ENCODE measurements around the gene MICU2.

MICU2 gene, protein sequence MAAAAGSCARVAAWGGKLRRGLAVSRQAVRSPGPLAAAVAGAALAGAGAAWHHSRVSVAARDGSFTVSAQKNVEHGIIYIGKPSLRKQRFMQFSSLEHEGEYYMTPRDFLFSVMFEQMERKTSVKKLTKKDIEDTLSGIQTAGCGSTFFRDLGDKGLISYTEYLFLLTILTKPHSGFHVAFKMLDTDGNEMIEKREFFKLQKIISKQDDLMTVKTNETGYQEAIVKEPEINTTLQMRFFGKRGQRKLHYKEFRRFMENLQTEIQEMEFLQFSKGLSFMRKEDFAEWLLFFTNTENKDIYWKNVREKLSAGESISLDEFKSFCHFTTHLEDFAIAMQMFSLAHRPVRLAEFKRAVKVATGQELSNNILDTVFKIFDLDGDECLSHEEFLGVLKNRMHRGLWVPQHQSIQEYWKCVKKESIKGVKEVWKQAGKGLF

DNA sequence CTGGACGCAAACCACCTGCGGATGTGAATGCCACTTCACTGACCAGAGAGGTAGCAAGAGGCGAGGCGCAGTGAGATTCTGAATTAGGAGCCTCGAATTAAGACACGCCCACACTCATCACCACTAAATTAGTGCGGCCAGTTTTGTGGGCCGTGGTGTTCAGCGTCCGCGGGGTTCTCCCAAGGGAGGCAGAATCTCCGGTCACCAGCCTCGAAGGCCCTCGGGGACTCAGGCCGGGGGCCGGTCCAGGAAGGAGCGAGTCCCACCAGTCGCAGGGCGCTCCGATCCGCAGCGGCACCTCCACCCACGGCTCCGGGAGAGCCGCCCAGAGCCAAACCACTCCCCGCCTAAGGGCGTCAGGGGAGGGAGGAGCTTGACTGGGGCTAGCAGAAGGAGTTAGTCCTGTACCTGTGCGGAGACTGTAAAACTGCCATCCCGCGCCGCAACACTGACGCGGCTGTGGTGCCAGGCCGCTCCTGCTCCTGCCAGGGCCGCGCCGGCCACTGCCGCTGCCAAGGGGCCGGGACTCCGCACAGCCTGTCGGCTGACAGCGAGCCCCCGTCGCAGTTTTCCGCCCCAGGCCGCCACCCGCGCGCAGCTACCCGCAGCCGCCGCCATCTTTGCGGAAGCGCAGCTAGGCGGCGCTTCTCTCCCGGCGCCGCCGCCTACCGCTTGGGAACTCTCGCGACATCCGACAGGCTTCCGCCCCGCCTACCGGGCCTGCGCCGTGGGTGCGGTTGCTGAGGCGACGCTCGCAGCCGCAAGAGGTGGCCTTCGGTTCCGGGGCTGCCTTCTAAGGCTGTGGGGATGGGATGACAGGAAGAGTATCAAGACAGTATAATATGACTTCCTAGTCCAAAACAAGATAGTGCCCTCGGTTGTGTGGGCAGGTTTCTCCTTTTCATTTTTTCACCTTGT lies at the start of gene MICU2:
MICU2 (minus strand) TSS at position 640 of the 918 bp plus-strand sequence; CDS start at position 618, 22 bp downstream.
- peak; percentile 97 for DNase-seq (ENCODE audit: low read depth, low spot score)

DNA sequence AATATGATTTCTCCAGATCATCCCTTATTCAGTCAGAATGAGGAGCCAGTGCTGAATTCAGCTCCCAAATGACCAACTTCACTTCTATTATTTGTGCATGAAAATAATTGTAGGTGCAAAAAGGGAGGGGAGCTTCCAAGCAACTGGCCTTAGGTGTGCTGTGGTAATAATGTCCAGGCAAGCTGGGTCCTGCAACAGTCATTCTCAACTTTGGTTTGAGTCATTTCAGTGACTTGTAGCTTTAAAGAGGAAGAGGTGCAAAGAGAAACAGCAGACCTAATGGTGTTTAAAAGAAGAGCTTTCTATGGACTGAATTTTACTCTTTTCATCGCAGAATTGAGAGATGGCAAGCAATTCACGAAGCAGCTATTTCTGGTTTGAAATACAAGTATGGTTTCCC lies 37.7 kb upstream of the MICU2 start:
- no peak for DNase-seq (ENCODE audit: low read depth, low spot score)

DNA sequence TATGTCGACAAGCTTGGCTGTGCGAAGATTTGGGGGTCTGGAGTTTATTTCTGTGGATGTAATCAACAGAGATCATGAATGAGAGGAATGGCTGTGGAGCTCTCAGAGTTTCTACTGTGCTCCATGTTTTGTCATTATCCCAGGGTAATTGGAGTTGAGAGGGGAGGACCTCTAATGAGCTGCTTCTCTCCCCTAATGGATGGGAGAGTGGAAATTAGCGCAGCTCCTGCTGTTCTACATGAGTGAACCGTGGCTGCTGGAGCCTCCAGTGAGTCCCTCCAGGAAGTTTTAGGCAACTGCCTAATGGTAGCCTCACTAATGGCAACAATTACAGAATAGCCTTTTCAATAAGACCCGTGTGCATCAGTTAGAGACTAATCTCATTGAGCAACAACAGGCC lies 35.6 kb upstream of the MICU2 start:
- no peak for DNase-seq (ENCODE audit: low read depth, low spot score)

DNA sequence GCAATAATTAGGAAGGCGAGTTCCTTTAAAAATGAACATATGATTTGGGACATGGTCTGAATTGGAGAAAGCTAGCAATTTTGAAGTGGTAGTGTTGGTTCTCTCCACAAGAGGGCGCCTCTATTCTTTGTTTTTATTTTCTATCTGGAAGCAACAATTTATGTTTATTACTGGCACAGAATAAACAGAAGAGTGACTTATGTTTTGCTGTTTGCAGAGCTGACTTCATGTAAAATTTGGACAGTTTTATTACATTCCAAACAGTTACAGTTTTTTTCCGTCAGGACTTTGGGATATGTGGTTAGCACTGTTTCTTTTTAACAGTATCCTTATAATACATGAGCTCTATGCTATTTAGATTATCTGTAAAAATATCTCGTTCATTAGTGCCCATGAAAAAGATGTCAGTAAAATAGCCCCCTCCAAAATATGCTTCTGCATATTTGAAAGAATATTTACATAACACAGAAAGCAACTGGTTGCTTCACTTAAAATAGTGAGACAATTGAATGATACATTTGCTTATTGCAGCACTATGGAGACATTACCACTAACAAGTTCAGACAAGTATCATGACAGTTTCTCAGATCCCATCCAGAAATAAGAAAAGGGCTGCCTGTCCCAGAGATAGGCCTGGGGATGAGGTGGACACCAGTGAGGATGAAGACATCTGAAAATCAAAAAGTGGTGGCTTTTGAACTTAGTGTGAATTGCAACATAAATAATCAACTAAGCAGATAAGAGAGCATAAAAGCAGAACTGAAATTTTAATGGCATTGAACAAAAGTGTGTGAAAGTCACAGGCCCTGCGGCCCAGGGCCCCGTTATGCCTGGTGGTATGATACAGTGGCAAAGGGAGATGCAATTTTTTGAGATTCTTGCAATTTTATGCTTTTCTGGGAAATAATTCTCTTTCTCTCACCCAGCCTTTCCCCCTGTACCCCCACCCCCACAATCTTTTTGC lies 34.6 kb upstream of the MICU2 start:
- peak; percentile 36 for DNase-seq (ENCODE audit: low read depth, low spot score)

DNA sequence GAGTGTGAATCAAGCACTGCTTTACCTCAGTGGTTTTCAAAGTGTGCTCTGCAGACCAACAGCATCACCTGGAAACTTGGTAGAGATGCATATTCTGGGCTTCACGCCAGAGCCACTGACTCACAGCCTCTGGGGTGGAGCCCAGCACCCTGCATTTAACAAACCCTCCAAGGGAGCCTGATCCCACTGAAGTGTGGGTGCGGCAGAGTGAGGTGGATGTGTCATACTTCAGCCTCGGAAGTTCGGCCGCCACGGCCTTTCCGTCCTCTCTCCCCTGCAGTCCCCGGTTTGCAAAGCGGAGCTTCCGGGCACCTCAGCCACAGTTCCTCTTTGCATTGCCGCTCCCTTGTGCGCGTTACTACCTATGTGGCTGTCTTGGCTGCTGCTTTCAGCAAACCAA lies 33.3 kb upstream of the MICU2 start:
- DNase-seq (ENCODE audit: low read depth, low spot score): no peak

DNA sequence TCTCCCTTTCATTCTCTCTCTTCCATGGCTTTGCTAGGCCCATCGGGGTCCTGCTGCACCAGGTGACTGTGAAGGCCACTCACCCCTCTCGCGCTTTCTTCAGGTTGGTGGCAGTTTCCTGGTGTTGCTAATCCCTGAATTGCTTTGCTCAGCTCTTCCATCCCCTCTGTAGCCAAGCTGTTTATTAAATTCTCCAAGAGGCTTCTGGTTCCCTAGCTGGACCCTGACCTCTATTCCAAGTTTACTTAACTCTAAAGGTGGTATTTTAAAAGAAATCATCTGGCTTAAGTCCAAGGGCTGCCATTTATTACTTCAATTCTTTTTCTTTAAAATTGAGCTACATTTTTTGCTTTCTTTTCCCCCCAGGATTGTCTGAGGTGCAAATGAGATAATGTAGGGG lies 32.7 kb upstream of the MICU2 start:
- no peak for DNase-seq (ENCODE audit: low read depth, low spot score)

DNA sequence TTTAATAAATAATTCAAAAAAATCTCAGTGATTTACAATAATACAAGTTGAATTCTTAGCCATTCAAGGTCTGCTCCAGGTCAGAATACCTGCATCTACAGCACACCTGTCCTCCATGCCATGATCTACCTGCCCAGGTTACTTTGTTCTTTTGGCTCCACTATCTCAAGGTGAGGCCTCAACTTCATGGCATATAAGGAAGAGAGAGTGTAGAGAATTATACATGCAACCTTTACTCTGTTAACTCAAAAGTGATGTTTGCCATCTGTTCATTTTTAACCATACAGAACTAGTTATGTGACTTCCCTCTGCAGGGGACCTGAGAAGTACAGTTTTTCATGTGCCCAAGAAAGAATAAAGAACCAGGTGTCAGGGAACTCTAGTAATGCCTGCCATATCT lies 28.2 kb upstream of the MICU2 start:
- no peak for DNase-seq (ENCODE audit: low read depth, low spot score)

DNA sequence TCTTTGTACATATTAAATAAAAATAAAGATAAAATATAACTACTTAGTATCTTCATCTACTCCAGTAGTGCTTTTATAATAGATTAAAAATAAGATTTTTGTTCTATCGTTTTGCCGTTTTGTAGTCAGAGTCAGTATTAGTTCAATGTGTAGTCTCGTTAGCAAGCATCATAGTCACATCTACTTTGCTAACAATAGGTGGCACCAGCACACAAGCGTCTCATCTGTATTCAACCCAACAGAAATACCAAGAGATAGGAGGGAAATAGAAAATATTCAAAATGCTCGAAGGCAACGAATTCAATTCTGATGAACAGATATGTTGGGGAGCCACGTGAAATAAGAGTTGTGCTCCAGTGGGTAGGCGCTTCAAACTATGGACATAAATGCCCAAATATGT lies 21.4 kb upstream of the MICU2 start:
- no peak for DNase-seq (ENCODE audit: low read depth, low spot score)

DNA sequence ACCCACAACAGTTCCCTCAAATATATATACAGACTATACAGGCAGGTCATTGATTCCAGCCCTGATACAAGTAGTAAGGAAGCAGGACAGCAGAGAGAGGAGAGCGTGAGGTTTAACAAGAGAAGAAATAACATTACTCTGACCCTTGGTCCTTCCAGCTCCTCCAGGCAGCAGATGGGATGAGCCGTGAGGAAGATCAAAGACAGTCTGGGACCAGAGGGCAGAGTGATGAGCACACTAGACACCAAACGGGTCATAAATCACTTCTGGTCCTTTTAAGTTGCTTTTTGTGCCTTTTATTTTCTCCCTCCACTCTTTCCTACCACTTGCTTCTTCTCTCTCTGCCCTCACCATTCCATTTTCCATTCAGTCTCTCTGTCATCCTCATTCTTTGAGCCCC lies 16.9 kb upstream of the MICU2 start:
- no peak for DNase-seq (ENCODE audit: low read depth, low spot score)

DNA sequence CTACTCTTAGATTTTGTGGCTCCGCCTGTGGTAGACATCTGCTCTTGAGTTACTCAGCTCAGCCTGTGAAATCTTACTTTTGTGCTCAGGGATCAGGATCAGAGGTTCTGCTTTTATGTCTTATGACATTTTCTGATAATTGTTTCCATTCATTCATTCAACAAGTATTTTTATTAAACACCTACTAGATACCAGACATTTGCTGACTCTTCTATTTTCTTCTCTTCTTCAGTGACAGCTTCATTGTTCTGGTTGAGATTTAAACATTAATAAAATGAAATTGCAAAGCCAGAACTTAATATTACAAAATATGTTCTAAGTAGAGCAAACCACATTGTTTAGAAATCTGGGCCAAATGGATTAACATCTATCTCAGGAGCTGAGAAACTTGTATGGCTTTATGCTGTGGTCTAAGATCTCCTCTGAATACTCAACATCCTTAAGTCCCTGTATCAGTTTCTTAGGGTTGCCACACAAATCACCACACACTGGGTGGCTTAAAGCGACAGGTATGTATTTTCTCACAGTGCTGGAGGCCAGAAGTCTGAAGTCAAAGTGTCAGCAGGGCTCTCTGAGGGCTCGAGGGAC lies 15.8 kb upstream of the MICU2 start:
- DNase-seq (ENCODE audit: low read depth, low spot score): no peak

DNA sequence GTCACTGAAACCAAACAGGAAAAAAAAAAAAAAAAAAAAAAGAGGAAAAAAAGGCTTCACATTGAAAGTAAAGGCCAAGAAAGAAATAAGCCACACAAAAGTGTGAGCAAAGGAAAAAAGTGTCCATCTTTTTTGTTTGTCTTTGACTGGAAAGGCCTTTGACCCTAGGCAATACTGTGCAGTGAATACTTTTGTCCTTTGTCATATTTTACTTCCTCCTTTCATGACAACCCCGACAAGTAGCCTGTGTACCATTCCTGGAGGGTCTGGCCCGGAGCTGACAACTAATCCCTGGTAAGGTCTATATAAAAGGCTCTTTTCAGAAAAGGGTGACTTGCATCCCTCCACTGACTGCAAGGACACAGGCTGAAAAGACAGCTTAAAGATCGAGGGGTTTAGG lies 12.9 kb upstream of the MICU2 start:
- DNase-seq (ENCODE audit: low read depth, low spot score): no peak

DNA sequence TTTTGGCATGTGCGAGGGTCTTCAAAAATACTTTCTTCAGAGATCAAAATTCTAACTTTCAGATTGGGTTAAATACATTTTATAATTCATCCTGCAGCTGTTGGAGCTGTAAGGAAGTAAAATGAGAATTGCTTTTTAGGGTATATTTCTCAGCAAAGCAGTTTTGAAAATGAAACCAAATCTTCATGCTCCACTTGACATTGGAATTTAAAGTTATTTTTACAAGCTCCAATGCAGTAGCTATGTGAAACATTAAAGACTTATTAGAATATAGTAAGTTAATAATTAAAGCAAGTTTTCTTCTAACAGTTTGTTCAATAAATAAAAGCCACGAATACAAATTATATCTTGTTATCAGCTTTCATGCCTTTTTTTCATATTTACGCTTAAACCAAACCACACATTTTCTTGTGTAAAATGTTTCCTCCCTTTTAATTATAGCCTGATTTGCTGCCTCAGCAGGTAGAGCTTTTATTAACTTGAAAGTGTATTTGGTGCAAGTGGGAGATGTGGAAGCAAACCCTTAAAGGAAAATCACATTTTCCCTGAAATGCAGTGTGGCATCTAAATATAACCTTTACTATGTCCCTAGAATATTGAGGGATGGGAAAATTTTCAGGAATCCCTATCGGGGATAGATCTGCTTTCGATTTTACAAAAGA lies 12.4 kb upstream of the MICU2 start:
- DNase-seq (ENCODE audit: low read depth, low spot score): no peak

DNA sequence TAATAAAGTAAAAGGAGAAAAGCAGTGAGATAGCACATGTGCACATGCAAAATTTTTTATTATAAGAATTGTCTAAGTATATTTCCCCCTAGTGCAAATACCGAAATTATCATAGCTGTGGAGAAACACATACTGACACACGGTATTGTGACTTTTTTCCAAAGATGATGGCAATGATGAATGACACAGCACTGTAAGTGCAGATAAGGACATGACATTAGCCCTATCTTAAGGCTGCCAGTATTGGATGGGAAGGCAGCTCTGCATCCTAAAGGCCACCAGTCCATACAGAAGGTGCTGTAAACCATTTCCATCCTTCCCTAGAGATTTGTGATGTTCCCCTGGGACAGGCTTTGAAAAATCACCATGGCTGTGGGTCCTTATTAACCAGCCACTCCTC lies 11.5 kb upstream of the MICU2 start:
- no peak for DNase-seq (ENCODE audit: low read depth, low spot score)

DNA sequence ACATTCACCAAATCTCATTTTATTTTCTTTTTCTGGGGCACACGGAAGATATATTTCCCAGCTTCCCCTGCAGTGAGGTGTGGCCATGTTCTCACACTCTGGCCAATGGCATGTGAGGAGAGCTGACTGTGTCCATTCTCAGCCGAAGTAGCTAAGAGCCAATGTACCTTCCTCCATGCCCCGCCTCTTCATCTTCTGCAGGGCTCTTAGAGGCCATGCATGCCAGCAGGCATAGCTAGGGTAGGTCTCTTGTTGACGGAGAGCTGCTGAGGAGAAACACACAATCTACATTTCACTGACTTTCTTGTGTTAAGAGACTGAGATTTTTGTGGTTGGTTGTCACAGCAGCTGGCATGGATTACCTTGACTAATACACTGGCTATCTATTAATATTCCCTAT lies 9.8 kb upstream of the MICU2 start:
- DNase-seq (ENCODE audit: low read depth, low spot score): no peak

DNA sequence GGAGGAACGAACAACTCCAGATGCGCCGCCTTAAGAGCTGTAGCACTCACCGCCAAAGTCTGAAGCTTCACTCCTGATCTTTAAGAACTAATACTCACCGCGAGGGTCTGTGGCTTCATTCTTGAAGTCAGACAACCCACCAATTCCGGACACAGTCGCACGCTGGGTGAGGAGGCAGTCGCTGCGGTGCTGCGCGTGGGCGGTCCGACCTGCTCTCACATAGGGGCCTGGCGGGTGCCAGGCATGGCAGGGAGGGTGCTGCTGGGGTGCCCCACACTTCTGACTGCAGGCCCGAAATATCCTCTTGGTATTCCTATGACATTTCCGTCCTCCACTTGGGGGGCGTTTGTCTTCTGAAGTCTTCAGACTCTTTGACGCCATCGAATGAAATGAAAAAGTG lies 7.4 kb upstream of the MICU2 start:
- DNase-seq (ENCODE audit: low read depth, low spot score): no peak

DNA sequence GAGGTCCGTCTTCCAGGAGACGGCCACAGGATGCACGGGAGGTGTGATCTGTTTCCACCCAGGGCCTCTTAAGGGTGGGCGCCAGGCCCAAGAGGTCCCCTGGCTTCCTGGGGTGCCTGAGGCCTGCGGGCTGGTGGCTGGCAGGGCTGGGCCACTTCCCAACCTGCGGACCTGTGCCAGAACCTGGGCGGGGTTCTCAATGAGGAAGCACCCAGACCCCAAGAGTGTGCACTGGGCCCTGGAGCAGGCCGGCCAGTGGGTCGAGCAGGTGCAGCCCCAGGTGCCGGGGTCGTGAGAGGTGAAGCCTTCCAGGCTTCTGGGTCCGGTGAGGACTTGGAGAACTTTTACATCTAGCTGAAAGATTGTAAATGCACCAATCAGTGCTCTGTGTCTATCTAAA lies 6.7 kb upstream of the MICU2 start:
- DNase-seq (ENCODE audit: low read depth, low spot score): no peak

DNA sequence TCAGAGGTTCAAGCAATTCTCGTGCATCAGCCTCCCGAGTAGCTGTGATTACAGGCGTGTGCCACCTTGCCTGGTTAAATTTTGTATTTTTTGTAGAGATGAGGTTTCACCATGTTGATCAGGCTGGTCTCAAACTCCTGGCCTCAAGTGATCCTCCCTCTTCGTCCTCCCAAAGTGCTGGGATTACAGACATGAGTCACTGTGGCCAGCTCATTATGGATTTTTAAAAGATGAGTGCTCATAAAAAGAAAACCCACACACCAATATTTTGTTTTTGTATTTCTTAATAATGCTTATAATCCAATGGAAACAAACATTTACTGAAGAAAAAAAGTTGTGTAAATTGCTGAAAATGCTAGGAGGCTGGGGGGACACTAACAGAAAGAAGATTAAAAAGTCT lies 5.0 kb upstream of the MICU2 start:
- no peak for DNase-seq (ENCODE audit: low read depth, low spot score)

DNA sequence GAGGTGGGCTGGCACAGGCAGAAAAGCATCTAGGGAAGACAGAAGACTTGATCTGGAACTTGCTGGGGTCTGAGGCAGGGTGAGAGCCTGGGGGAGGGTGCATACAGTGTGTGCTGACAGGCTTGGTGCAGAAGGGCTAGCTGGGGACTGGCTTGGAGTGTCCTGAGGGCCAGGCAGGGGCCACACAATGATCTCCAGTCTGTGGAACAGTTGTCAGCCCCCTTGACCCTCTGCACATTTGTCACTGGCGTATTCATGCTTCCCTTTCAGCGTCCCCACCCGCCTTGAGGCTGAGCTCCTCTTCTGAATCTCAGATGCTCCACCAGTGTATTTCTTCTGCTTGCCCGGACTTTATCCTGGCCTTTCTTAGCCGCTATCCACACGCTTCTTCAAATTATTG lies 2.8 kb upstream of the MICU2 start:
- no peak for DNase-seq (ENCODE audit: low read depth, low spot score)

DNA sequence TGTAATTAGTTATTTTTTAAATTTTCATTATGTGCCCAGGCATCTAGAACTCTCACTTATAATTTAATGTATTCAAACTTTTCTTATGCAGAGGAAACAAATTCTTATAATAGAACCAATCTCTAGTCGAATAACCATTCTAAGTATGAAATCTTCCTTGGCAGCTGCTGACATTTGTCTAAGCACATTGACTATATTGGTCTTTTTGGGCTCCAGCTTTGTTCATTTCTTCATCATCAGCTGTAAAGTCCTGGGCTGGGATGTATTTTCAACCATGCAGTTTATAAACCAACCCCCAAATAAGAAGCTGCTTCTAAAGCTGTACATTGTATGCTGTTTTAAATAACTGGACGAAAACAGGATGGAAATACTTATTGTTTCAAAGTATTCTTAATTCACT lies 2.3 kb upstream of the MICU2 start:
- no peak for DNase-seq (ENCODE audit: low read depth, low spot score)

DNA sequence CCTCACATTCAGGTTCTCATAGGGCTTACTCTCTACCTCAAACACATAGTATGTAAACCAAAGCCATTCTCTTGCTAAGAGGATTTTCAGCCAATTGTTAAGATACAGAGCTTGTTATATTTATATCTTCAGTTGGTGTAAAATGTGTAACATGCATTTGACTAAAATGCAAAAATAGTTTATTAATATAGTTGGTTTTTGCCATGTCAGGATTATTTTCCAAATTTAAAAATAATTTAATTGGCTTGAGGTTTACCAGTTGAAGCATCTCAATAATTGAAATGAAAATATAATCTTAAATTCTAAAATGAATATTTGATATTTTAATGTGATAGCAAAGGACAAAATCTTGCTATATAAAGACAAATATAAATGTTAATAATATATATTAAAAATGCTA lies 7.2 kb downstream of the MICU2 start:
- no peak for DNase-seq (ENCODE audit: low read depth, low spot score)

DNA sequence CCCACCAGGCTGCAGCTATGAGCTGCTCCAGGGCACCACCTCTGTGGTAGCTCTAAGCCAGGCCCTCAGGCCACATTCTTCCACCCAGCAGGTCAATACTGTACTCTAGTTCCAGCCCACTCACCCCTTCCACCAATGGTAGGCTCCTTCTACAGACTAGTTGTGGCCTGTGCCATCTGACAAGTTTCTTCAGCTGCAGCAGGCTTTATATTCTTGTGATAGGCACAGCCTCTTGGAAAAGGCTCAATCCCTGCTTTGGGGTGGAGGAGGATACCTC lies 8.5 kb downstream of the MICU2 start:
- DNase-seq (ENCODE audit: low read depth, low spot score): no peak
